Type B pancreatic cell (in vitro differentiated cells): ENCODE measurements around the gene ARHGAP8. TPM values are rescaled to one million over a fixed set of nuclear protein-coding genes. Genes with fewer than 3 reads are reported as not detected.

Experiments used
- DNase-seq: peaks from one replicate; pipeline ENCODE4 v3.0.0; 2021; ENCODE audit warnings: mixed read lengths; ENCODE audit not compliant: unreplicated experiment; ENCODE audit errors: extremely low spot score
- H3K27ac Mint-ChIP-seq: 2 replicates; pipeline ENCODE4 v1.8.0; 2021; ENCODE audit warnings: mild to moderate bottlenecking, mixed read lengths
- H3K27me3 Mint-ChIP-seq: 2 replicates; pipeline ENCODE4 v1.8.0; 2021; ENCODE audit warnings: mixed read lengths
- H3K36me3 Mint-ChIP-seq: 2 replicates; pipeline ENCODE4 v1.8.0; 2021; ENCODE audit warnings: mixed read lengths
- H3K4me1 Mint-ChIP-seq: one replicate; pipeline ENCODE4 v1.8.0; 2021; ENCODE audit warnings: mixed read lengths; ENCODE audit not compliant: unreplicated experiment
- H3K4me3 Mint-ChIP-seq: 2 replicates; pipeline ENCODE4 v1.8.0; 2021; ENCODE audit warnings: mild to moderate bottlenecking, mixed read lengths
- H3K9me3 Mint-ChIP-seq: 2 replicates; pipeline ENCODE4 v1.8.0; 2021; ENCODE audit warnings: mixed read lengths
- total RNA-seq: library from RNA; stranded (reverse); gene quantifications from 2 replicates; pipeline ENCODE4 v1.2.1, GENCODE V29; 2021; ENCODE audit warnings: low replicate concordance
- TF ChIP-seq, protein P1 (sequence below): fragments of 200-600 bp; sonication (generic); conservative IDR thresholded peaks from 2 replicates; pipeline ENCODE4 v1.5.0; 2021; ENCODE audit warnings: antibody characterized with exemption, mild to moderate bottlenecking

The ARHGAP8 gene
- total RNA-seq, 1 donor from 2014 or later, result 18.0 TPM

- H3K9me3 Mint-ChIP-seq, result peaks cover 4% of the 10 kb centered on the region
- no peak overlapping the region for H3K4me3 Mint-ChIP-seq
- no peak overlapping the region for H3K27ac Mint-ChIP-seq
- no peaks in the 10 kb centered on the region for H3K27me3 Mint-ChIP-seq
- H3K36me3 Mint-ChIP-seq, result peaks cover 10% of the 10 kb centered on the region
- TF ChIP-seq, protein P1, sequence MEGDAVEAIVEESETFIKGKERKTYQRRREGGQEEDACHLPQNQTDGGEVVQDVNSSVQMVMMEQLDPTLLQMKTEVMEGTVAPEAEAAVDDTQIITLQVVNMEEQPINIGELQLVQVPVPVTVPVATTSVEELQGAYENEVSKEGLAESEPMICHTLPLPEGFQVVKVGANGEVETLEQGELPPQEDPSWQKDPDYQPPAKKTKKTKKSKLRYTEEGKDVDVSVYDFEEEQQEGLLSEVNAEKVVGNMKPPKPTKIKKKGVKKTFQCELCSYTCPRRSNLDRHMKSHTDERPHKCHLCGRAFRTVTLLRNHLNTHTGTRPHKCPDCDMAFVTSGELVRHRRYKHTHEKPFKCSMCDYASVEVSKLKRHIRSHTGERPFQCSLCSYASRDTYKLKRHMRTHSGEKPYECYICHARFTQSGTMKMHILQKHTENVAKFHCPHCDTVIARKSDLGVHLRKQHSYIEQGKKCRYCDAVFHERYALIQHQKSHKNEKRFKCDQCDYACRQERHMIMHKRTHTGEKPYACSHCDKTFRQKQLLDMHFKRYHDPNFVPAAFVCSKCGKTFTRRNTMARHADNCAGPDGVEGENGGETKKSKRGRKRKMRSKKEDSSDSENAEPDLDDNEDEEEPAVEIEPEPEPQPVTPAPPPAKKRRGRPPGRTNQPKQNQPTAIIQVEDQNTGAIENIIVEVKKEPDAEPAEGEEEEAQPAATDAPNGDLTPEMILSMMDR, result no peak
- H3K4me1 Mint-ChIP-seq, result peaks cover 9% of the 10 kb centered on the region
- no peak for DNase-seq
Measured at GRCh38 chr22:44777364-44777755, 25.0 kb downstream of the ARHGAP8 start.

DNA sequence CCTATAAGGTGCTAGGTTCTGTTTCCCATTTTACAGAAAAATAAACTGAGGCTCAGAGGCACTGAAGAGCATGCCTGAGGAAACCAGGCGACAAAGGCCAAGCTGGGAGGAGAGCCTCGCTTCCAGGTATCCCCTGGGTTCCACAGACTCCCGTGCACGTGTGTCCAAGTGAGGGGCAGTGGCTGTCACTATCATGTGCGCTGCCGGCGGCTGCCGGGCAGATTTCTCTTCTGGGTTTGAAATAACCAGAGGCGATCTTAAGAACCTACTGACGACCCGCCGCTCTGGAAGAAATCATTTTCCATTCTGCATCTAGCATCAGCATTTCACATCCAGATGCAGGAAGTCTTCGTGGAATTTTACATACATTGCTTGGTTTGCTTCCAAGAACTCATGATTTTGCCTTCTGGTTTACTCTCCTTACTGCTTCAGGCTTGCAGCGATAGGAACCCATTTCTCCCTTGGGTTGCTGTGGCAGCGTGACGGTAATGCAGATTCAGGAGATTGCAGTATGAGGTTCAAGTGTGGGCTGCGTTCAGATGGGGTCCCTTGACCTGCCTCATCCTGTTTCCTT lies 28.6 kb downstream of the ARHGAP8 start:
- Mint-ChIP-seq H3K27ac (no peak overlapping the region), H3K4me1 (peaks cover 18% of the 10 kb centered on the region), H3K9me3 (no peaks in the 10 kb centered on the region), H3K4me3 (no peak overlapping the region), H3K27me3 (no peaks in the 10 kb centered on the region), H3K36me3 (no peaks in the 10 kb centered on the region)
- DNase-seq, result no peak
- TF ChIP-seq, protein P1, result no peak

DNA sequence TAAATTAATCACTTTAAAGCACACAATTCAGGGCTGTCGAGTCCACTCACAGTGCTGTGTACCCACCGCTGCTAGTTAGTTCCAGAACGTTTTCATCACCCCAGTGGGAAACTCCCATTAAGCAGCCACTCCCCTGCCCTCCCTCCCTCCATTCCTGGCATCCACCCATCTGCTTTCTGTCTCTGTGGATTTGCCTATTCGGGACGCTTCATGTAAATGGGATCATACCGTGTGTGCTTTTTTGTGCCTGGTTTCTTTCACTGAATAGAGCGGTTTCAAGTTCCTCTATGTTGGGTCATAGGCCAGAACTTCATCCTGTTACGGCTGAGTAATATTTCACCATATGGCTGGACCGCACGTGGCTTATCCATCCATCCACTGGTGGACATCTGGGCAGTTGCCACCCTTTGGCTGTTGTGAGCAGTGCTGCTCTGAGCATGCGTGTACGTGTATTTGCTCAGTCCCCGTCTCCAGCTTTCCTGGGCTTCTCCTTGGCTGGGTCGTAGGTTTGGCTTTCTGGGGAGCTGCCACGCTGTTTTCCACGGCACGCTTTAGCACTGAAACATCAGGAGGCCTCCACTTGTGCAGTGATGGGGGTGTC lies 30.1 kb downstream of the ARHGAP8 start:
- no peaks in the 10 kb centered on the region for H3K27me3 Mint-ChIP-seq
- H3K4me3 Mint-ChIP-seq, result no peak overlapping the region
- H3K9me3 Mint-ChIP-seq, result no peaks in the 10 kb centered on the region
- H3K27ac Mint-ChIP-seq, result no peak overlapping the region
- H3K36me3 Mint-ChIP-seq, result no peaks in the 10 kb centered on the region
- no peak for DNase-seq
- TF ChIP-seq, protein P1, result no peak
- H3K4me1 Mint-ChIP-seq, result peaks cover 10% of the 10 kb centered on the region

DNA sequence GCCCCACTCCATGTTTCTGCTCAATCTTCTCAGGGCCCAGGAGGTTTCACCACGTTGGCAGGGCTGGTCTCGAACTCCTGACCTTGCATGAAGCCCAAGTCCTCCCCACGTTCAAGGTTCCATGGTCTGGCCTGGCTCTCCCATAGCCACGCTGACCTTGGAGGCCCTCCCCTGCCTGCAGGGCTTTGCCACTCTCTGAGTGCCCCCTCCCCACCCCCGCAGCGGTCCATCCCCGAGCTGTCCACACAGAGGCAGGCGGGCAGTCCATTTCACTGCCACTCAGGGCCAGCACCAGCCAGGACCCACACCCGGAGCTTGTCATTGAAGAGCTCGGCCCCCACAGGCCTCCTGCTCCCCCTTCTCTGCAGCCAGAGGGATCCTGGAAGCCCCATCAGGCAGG lies 30.7 kb downstream of the ARHGAP8 start:
- TF ChIP-seq, protein P1, result no peak
- Mint-ChIP-seq H3K9me3 (no peaks in the 10 kb centered on the region), H3K36me3 (no peaks in the 10 kb centered on the region), H3K27ac (peak overlapping the region; percentile 2), H3K4me3 (no peak overlapping the region), H3K4me1 (peaks cover 10% of the 10 kb centered on the region), H3K27me3 (no peaks in the 10 kb centered on the region)
- DNase-seq, result no peak

GRCh38 chr22:44783581-44783980 lies 31.2 kb downstream of the ARHGAP8 start:
- TF ChIP-seq, protein P1, result no peak
- Mint-ChIP-seq H3K27me3 (no peaks in the 10 kb centered on the region), H3K4me1 (peaks cover 10% of the 10 kb centered on the region), H3K9me3 (no peaks in the 10 kb centered on the region), H3K36me3 (peaks cover under 1% of the 10 kb centered on the region), H3K4me3 (no peak overlapping the region), H3K27ac (peak overlapping the region; percentile 2)
- no peak for DNase-seq
